ENCODE measurements around the gene CDC42BPG. TPM values are rescaled to one million over a fixed set of nuclear protein-coding genes. Genes with fewer than 3 reads are reported as not detected.

Gene CDC42BPG
- total RNA-seq, 1 experiment from 2014 or later, result 4.1 TPM

DNA sequence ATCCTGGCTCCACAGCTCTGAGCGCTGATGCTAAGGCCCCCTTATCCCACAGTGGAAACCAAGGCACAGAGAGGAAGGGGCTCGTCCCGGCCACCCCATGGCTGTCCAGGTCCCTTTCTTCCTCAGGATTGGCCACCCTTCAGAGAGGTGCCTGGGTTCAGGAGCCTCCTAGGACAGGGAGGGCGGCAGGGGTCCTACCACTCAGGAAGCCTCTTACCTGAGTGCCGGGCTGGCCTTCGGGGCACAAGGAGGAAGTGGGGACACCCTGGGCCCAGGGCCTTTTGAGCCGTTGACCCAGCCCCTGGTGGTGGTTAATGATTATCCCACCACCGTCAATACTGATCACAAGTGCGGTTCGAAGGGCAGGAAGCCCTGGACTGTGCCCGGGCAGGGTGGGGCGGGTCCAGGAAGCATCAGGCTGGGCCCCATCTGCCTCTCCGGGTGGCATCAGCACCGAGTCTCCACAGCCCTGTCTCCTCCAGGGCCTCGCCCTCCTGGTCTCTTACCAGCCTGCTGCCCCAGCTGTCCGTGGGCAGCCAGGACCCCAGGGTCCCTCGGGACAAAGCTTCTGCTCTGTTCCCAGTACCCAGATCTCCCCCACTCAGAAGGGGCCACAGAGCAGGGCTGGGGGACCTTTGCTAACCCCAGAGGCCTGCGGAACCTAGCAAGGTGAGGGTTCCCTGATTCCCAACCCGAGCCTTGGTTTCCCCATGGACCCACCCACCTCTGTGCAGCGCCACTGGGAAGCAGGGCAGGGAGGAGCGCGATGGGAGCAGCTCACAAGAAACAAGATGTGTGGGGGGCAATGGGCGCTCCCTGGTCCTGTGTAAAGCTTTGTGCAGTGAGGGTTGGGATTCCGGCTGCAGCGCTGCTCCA is 49.0 kb upstream of the CDC42BPG start:
- ATAC-seq (no peak), DNase-seq (ENCODE audit: low read depth, low spot score) (no peak)
- no peaks in the 10 kb centered on the region for H3K27me3 ChIP-seq (ENCODE audit: control insufficient read depth, insufficient read depth, low read length)
- no peak overlapping the region for H3K4me3 ChIP-seq (ENCODE audit: low read depth in 2 of 2, low read length in 2 of 2)
- CTCF ChIA-PET, result interaction anchor here (0.5 to 0.6 kb wide), 4 partner anchors 12 to 117 kb away, joined by 3 to 6 read pairs (median 4); no protein-coding TSS in a partner anchor
- no peaks in the 10 kb centered on the region for H3K36me3 ChIP-seq (ENCODE audit: control insufficient read depth, insufficient read depth, low read length)
- intact Hi-C loops (cut with micrococcal nuclease; ENCODE audit: unreplicated experiment), result loop anchor here (2.0 kb wide), 1 partner anchor 47 kb away; no protein-coding TSS in a partner anchor
- POLR2A ChIA-PET, result interaction anchor here (0.5 to 0.8 kb wide), 2 partner anchors 11 to 29 kb away, joined by 3 read pairs; no protein-coding TSS in a partner anchor
- no peak overlapping the region for H3K27ac ChIP-seq (ENCODE audit: low read length)
- in situ Hi-C loops (cut with HindIII; ENCODE audit: low pct_unique_long_range_greater_than_20kb, low sequenced_read_pairs), result no loop called here
- BruUV-seq (replicated peaks), result no TSS peak
- TF ChIP-seq, protein P1, sequence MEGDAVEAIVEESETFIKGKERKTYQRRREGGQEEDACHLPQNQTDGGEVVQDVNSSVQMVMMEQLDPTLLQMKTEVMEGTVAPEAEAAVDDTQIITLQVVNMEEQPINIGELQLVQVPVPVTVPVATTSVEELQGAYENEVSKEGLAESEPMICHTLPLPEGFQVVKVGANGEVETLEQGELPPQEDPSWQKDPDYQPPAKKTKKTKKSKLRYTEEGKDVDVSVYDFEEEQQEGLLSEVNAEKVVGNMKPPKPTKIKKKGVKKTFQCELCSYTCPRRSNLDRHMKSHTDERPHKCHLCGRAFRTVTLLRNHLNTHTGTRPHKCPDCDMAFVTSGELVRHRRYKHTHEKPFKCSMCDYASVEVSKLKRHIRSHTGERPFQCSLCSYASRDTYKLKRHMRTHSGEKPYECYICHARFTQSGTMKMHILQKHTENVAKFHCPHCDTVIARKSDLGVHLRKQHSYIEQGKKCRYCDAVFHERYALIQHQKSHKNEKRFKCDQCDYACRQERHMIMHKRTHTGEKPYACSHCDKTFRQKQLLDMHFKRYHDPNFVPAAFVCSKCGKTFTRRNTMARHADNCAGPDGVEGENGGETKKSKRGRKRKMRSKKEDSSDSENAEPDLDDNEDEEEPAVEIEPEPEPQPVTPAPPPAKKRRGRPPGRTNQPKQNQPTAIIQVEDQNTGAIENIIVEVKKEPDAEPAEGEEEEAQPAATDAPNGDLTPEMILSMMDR (IDR thresholded peaks at IDR 0.05), result no peak
- TF ChIP-seq POLR2AphosphoS5 (IDR thresholded peaks at IDR 0.05; ENCODE audit: low read depth, low read length), result no peak
- no peak for TF ChIP-seq REST (IDR thresholded peaks at IDR 0.05; ENCODE audit: insufficient read depth in 1 of 2, low read depth in 2 of 2, low read length in 1 of 2)
- TF ChIP-seq SIN3A (IDR thresholded peaks at IDR 0.05; ENCODE audit: borderline replicate concordance, insufficient read depth, low read depth, low read length), result no peak
- TF ChIP-seq TCF7L2 (IDR thresholded peaks at IDR 0.05; ENCODE audit: low read depth, low read length), result no peak
- H3K9me3 ChIP-seq (ENCODE audit: control insufficient read depth, insufficient read depth, low read depth, low read length), result no peaks in the 10 kb centered on the region
- peaks cover 20% of the 10 kb centered on the region for H3K4me1 ChIP-seq (ENCODE audit: control insufficient read depth, insufficient read depth, low read length)

DNA sequence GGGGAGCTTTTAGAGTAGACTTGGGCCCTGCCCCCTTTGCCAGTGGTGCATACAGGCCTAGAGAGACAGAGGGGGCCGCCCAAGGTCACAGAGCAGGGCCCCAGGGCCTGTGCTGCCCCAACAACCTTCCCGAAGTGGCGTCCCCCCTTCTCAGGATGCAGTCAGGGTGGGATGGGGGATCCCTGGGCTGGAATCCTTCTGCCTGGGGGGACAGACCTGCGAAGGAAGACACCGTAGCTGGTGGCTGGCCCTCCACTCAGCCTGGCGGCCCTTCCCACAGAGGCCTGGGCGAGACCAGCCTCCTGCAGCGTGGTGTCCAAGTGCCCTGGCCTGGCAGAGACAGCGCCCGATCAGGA is 48.4 kb upstream of the CDC42BPG start:
- no peaks in the 10 kb centered on the region for H3K27me3 ChIP-seq (ENCODE audit: control insufficient read depth, insufficient read depth, low read length)
- H3K27ac ChIP-seq (ENCODE audit: low read length), result no peak overlapping the region
- DNase-seq (ENCODE audit: low read depth, low spot score) (no peak), ATAC-seq (no peak)
- peaks cover 25% of the 10 kb centered on the region for H3K4me1 ChIP-seq (ENCODE audit: control insufficient read depth, insufficient read depth, low read length)
- TF ChIP-seq POLR2AphosphoS5 (IDR thresholded peaks at IDR 0.05; ENCODE audit: low read depth, low read length) (no peak), SIN3A (IDR thresholded peaks at IDR 0.05; ENCODE audit: borderline replicate concordance, insufficient read depth, low read depth, low read length) (no peak), REST (IDR thresholded peaks at IDR 0.05; ENCODE audit: insufficient read depth in 1 of 2, low read depth in 2 of 2, low read length in 1 of 2) (no peak), TCF7L2 (IDR thresholded peaks at IDR 0.05; ENCODE audit: low read depth, low read length) (no peak)
- TF ChIP-seq, protein P1 (IDR thresholded peaks at IDR 0.05), result no peak
- no peaks in the 10 kb centered on the region for H3K9me3 ChIP-seq (ENCODE audit: control insufficient read depth, insufficient read depth, low read depth, low read length)
- ChIA-PET CTCF (interaction anchor here (0.5 to 0.6 kb wide), 2 partner anchors 12 to 182 kb away, joined by 6 read pairs; no protein-coding TSS in a partner anchor), POLR2A (interaction anchor here (0.5 kb wide), 1 partner anchor 10 kb away, joined by 3 read pairs; no protein-coding TSS in a partner anchor)
- intact Hi-C loops (cut with micrococcal nuclease; ENCODE audit: unreplicated experiment) (no loop called here), in situ Hi-C loops (cut with HindIII; ENCODE audit: low pct_unique_long_range_greater_than_20kb, low sequenced_read_pairs) (no loop called here)
- no peak overlapping the region for H3K4me3 ChIP-seq (ENCODE audit: low read depth in 2 of 2, low read length in 2 of 2)
- no TSS peak for BruUV-seq (replicated peaks)
- no peaks in the 10 kb centered on the region for H3K36me3 ChIP-seq (ENCODE audit: control insufficient read depth, insufficient read depth, low read length)
